ENCODE data around the gene HSD3B7.

HSD3B7 gene

GRCh38 chr16:31023627-31024226 lies 38.7 kb downstream of the HSD3B7 start:
- Histone ChIP-seq H2AFZ (ENCODE audit: low read length) (no peak overlapping the region), H3K36me3 (ENCODE audit: insufficient read depth, low read length) (no peaks in the 10 kb centered on the region), H3F3A (ENCODE audit: insufficient read depth, low read length) (no peaks in the 10 kb centered on the region), H3K9ac (ENCODE audit: low read length) (no peak overlapping the region), H3K4me2 (ENCODE audit: low read length) (no peak overlapping the region), H3K79me2 (ENCODE audit: insufficient read depth, low read length) (no peaks in the 10 kb centered on the region), H3K4me1 (ENCODE audit: insufficient read depth, low read length, severe bottlenecking) (no peaks in the 10 kb centered on the region), H3K9me2 (ENCODE audit: low read depth, low read length) (no peaks in the 10 kb centered on the region), H3K27ac (ENCODE audit: low read depth, low read length, poor library complexity, severe bottlenecking) (no peak overlapping the region), H3K27me3 (ENCODE audit: insufficient read depth, low read length) (no peaks in the 10 kb centered on the region; the same call in 1 of the 2 replicates), H3K4me3 (ENCODE audit: low read depth, low read length, poor library complexity, severe bottlenecking) (no peak overlapping the region), H3K9me3 (ENCODE audit: low read length) (no peaks in the 10 kb centered on the region), H4K20me1 (ENCODE audit: insufficient read depth, low read length) (no peaks in the 10 kb centered on the region)
- TF ChIP-seq CTCF (IDR thresholded peaks at IDR 0.05; ENCODE audit: low read length) (no peak), EZH2 (IDR thresholded peaks at IDR 0.05; ENCODE audit: borderline replicate concordance, low read length) (no peak)

- Histone ChIP-seq H3K9me3 (ENCODE audit: low read length) (no peaks in the 10 kb centered on the region), H3K79me2 (ENCODE audit: insufficient read depth, low read length) (no peaks in the 10 kb centered on the region), H2AFZ (ENCODE audit: low read length) (no peak overlapping the region), H4K20me1 (ENCODE audit: insufficient read depth, low read length) (no peaks in the 10 kb centered on the region), H3K9me2 (ENCODE audit: low read depth, low read length) (no peaks in the 10 kb centered on the region), H3F3A (ENCODE audit: insufficient read depth, low read length) (no peaks in the 10 kb centered on the region), H3K36me3 (ENCODE audit: insufficient read depth, low read length) (no peaks in the 10 kb centered on the region), H3K27me3 (ENCODE audit: insufficient read depth, low read length) (no peaks in the 10 kb centered on the region; the same call in 1 of the 2 replicates), H3K4me3 (ENCODE audit: low read depth, low read length, poor library complexity, severe bottlenecking) (no peak overlapping the region), H3K4me2 (ENCODE audit: low read length) (no peak overlapping the region), H3K9ac (ENCODE audit: low read length) (no peak overlapping the region), H3K4me1 (ENCODE audit: insufficient read depth, low read length, severe bottlenecking) (no peaks in the 10 kb centered on the region), H3K27ac (ENCODE audit: low read depth, low read length, poor library complexity, severe bottlenecking) (no peak overlapping the region)
- TF ChIP-seq CTCF (IDR thresholded peaks at IDR 0.05; ENCODE audit: low read length), result no peak
- no peak for TF ChIP-seq EZH2 (IDR thresholded peaks at IDR 0.05; ENCODE audit: borderline replicate concordance, low read length)
Observed at GRCh38 chr16:31025339-31025738, 40.3 kb downstream of the HSD3B7 start.

GRCh38 chr16:31029272-31029671 lies 44.3 kb downstream of the HSD3B7 start:
- TF ChIP-seq CTCF (IDR thresholded peaks at IDR 0.05; ENCODE audit: low read length) (no peak), EZH2 (IDR thresholded peaks at IDR 0.05; ENCODE audit: borderline replicate concordance, low read length) (no peak)
- no peaks in the 10 kb centered on the region for H3K79me2 ChIP-seq (ENCODE audit: insufficient read depth, low read length)
- no peak overlapping the region for H3K27ac ChIP-seq (ENCODE audit: low read depth, low read length, poor library complexity, severe bottlenecking)
- no peaks in the 10 kb centered on the region for H3K27me3 ChIP-seq (ENCODE audit: insufficient read depth, low read length)
- H3K4me1 ChIP-seq (ENCODE audit: insufficient read depth, low read length, severe bottlenecking), result peaks cover 13% of the 10 kb centered on the region
- H3K9me3 ChIP-seq (ENCODE audit: low read length), result no peaks in the 10 kb centered on the region
- no peak overlapping the region for H2AFZ ChIP-seq (ENCODE audit: low read length)
- no peaks in the 10 kb centered on the region for H3F3A ChIP-seq (ENCODE audit: insufficient read depth, low read length)
- H3K36me3 ChIP-seq (ENCODE audit: insufficient read depth, low read length), result no peaks in the 10 kb centered on the region
- no peaks in the 10 kb centered on the region for H3K9me2 ChIP-seq (ENCODE audit: low read depth, low read length)
- H3K4me3 ChIP-seq (ENCODE audit: low read depth, low read length, poor library complexity, severe bottlenecking), result no peak overlapping the region
- no peak overlapping the region for H3K9ac ChIP-seq (ENCODE audit: low read length)
- H3K4me2 ChIP-seq (ENCODE audit: low read length), result no peak overlapping the region
- no peaks in the 10 kb centered on the region for H4K20me1 ChIP-seq (ENCODE audit: insufficient read depth, low read length)
